ENCODE data around the gene PDZD2. TPM values are rescaled to one million over a fixed set of nuclear protein-coding genes. Genes with fewer than 3 reads are reported as not detected.

Gene PDZD2
- polyA plus RNA-seq, 4 donors = 1.4 to 3.9 (median 3.7) TPM; not detected in 1

DNA sequence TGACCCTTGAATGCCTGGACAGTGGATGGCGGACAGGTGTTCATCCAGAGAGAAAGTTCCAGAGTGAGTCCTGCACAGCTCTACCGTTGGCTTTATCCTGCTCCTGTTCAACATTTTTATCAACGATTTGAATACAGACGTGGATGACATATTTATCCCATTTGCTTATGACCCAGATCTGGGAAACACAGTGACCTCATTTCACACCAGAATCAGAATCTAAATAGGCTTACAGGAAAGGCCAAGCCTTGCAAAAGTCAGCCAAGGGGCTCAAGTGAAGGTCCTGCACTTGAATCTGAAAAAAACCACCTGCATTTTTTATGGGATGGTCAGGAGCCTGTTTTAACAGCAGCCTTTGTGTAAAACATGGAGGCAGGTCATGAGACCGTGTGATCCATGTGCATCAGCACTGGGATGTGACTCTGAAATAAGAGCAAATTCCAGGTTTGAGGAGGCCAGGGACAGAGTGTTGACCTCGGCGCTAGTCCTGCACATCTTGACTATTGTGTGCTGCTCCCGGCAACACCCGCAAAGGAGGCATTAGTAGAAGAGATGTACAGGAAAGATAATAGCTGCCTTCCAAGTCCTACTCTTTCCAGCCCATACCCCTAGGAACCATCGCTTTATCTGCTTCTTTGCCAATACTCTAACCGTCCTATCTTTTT, 18.5 kb downstream of the PDZD2 start:
- Histone ChIP-seq H3K27me3 (ENCODE audit: control insufficient read depth in 3 of 3, insufficient read depth in 3 of 3, low read length in 3 of 3) (peaks cover 0 to 3% (median 1%) of the 10 kb centered on the region in 3 donors), H3K4me3 (ENCODE audit: low read depth in 1 of 3, low read length in 3 of 3) (no peak overlapping the region), H3K4me1 (ENCODE audit: control insufficient read depth in 3 of 3, insufficient read depth in 2 of 3, low read depth in 1 of 3, low read length in 2 of 3) (no peaks in the 10 kb centered on the region), H3K36me3 (ENCODE audit: control insufficient read depth in 3 of 3, insufficient read depth in 2 of 3, low read depth in 1 of 3, low read length in 3 of 3) (no peaks in the 10 kb centered on the region), H3K9me3 (ENCODE audit: control insufficient read depth in 2 of 2, insufficient read depth in 1 of 2, low read depth in 1 of 2, low read length in 1 of 2) (no peaks in the 10 kb centered on the region), H3K27ac (ENCODE audit: low read depth in 1 of 3, low read length in 2 of 3) (no peak overlapping the region)
- 79 to 87% (median 82%) methylated on average over 11 of the region's 11 CpGs for WGBS, 3 donors
- no peak for FAIRE-seq
- no peak for DNase-seq

DNA sequence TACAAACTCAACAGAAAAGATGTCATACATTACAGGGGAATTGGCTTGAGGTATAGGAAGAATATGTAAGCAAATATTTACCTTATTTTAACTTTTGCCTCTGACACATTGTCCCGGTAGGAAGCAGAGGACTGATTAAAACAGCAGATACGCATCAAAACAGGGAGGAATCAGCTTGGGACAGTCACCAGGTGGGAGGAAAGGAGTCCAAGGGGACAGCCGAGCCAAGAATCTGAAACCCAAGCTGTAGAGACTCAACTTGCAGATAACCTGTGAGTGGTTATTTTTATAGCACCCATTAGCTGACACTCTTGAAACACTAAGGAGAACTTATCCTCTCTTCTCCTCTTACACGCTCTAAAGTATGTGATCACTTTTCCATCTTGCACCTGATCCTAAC, 22.3 kb downstream of the PDZD2 start:
- peaks cover 0 to under 1% (median 0%) of the 10 kb centered on the region in 3 donors for H3K27me3 ChIP-seq (ENCODE audit: control insufficient read depth in 3 of 3, insufficient read depth in 3 of 3, low read length in 3 of 3)
- DNase-seq (no peak), FAIRE-seq (no peak)
- WGBS, 3 donors = 65 to 81% (median 67%) methylated on average over 4 of the region's 4 CpGs
- H3K4me1 ChIP-seq (ENCODE audit: control insufficient read depth in 3 of 3, insufficient read depth in 2 of 3, low read depth in 1 of 3, low read length in 2 of 3) = no peaks in the 10 kb centered on the region
- H3K4me3 ChIP-seq (ENCODE audit: low read depth in 1 of 3, low read length in 3 of 3) = no peak overlapping the region
- peaks cover 0 to 5% of the 10 kb centered on the region in 2 donors for H3K9me3 ChIP-seq (ENCODE audit: control insufficient read depth in 2 of 2, insufficient read depth in 1 of 2, low read depth in 1 of 2, low read length in 1 of 2)
- no peaks in the 10 kb centered on the region for H3K36me3 ChIP-seq (ENCODE audit: control insufficient read depth in 3 of 3, insufficient read depth in 2 of 3, low read depth in 1 of 3, low read length in 3 of 3)
- H3K27ac ChIP-seq (ENCODE audit: low read depth in 1 of 3, low read length in 2 of 3) = no peak overlapping the region

DNA sequence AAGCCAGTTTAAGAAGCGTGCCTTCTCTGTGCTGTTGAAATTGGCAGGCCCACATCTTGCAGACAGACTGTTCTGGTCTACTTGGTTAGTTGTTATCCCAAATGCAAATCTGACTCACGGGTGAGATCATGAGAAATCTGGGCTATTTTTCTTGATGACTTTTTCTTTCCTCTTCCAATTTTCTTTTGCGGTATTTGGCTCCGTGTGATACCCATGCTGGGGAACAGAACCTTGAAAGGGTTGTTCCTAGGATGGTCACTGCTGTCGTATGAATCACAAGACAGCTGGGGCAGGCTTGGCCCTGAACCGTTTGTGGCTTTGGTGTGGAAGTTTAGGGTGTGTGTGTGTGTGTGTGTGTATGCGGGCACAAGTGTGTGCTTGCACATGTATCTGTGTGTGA, 24.6 kb downstream of the PDZD2 start:
- peaks cover 0 to 5% of the 10 kb centered on the region in 2 donors for H3K9me3 ChIP-seq (ENCODE audit: control insufficient read depth in 2 of 2, insufficient read depth in 1 of 2, low read depth in 1 of 2, low read length in 1 of 2)
- FAIRE-seq (no peak), DNase-seq (no peak)
- 68 to 79% (median 79%) methylated on average over 7 of the region's 7 CpGs for WGBS, 3 donors
- H3K27me3 ChIP-seq (ENCODE audit: control insufficient read depth in 3 of 3, insufficient read depth in 3 of 3, low read length in 3 of 3) = no peaks in the 10 kb centered on the region
- no peaks in the 10 kb centered on the region for H3K4me1 ChIP-seq (ENCODE audit: control insufficient read depth in 3 of 3, insufficient read depth in 2 of 3, low read depth in 1 of 3, low read length in 2 of 3)
- no peak overlapping the region for H3K27ac ChIP-seq (ENCODE audit: low read depth in 1 of 3, low read length in 2 of 3)
- no peak overlapping the region for H3K4me3 ChIP-seq (ENCODE audit: low read depth in 1 of 3, low read length in 3 of 3)
- H3K36me3 ChIP-seq (ENCODE audit: control insufficient read depth in 3 of 3, insufficient read depth in 2 of 3, low read depth in 1 of 3, low read length in 3 of 3) = no peaks in the 10 kb centered on the region

DNA sequence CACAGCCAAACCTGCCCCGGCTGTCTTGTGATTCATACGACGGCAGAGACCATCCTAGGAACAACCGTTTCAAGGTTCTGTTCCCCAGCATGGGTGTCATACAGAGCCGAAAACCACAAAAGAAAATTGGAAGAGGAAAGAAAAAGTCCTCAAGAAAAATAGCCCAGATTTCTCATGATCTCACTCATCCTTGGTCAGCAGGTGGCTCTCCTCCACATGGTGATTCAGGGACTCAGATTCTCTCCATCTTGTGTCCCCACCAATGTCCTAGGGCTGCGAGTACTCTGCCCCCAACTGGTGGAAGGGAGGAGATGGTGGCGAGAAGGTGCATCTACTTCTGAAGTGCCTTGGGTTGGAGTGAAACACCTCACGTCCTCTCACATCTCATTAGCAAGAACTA, 25.6 kb downstream of the PDZD2 start:
- Histone ChIP-seq H3K36me3 (ENCODE audit: control insufficient read depth in 3 of 3, insufficient read depth in 2 of 3, low read depth in 1 of 3, low read length in 3 of 3) (no peaks in the 10 kb centered on the region), H3K27me3 (ENCODE audit: control insufficient read depth in 3 of 3, insufficient read depth in 3 of 3, low read length in 3 of 3) (no peaks in the 10 kb centered on the region), H3K4me3 (ENCODE audit: low read depth in 1 of 3, low read length in 3 of 3) (no peak overlapping the region), H3K27ac (ENCODE audit: low read depth in 1 of 3, low read length in 2 of 3) (no peak overlapping the region), H3K9me3 (ENCODE audit: control insufficient read depth in 2 of 2, insufficient read depth in 1 of 2, low read depth in 1 of 2, low read length in 1 of 2) (peaks cover 0 to 5% of the 10 kb centered on the region in 2 donors), H3K4me1 (ENCODE audit: control insufficient read depth in 3 of 3, insufficient read depth in 2 of 3, low read depth in 1 of 3, low read length in 2 of 3) (no peaks in the 10 kb centered on the region)
- DNase-seq (peak in 1 of 2 donors; percentile 28), FAIRE-seq (no peak)
- WGBS, 3 donors = 78 to 79% (median 79%) methylated on average over 8 of the region's 8 CpGs

DNA sequence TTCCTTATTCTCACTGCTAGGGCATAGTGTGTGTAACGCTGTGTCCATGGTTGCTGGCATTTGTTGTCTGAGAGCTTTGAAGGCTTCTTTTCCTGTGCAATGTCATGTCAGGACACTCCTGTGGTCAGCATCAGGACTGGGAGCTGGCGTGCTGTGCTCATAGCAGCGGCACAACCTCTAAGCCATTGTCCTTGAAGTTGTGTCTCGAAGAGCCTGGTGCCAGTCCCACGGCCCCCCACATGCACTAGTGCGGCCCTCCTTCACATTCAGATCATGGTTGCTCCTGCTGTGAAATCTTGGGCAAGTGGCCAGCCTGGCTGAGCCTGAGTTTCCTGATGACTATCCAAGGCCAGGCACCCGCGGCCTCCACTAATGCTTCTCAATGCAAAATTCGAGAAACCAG, 32.4 kb downstream of the PDZD2 start:
- FAIRE-seq (no peak), DNase-seq (no peak)
- Histone ChIP-seq H3K36me3 (ENCODE audit: control insufficient read depth in 3 of 3, insufficient read depth in 2 of 3, low read depth in 1 of 3, low read length in 3 of 3) (no peaks in the 10 kb centered on the region), H3K27ac (ENCODE audit: low read depth in 1 of 3, low read length in 2 of 3) (no peak overlapping the region), H3K4me1 (ENCODE audit: control insufficient read depth in 3 of 3, insufficient read depth in 2 of 3, low read depth in 1 of 3, low read length in 2 of 3) (no peaks in the 10 kb centered on the region), H3K27me3 (ENCODE audit: control insufficient read depth in 3 of 3, insufficient read depth in 3 of 3, low read length in 3 of 3) (no peaks in the 10 kb centered on the region), H3K9me3 (ENCODE audit: control insufficient read depth in 2 of 2, insufficient read depth in 1 of 2, low read depth in 1 of 2, low read length in 1 of 2) (no peaks in the 10 kb centered on the region), H3K4me3 (ENCODE audit: low read depth in 1 of 3, low read length in 3 of 3) (no peak overlapping the region)
- 79 to 89% (median 83%) methylated on average over 9 of the region's 9 CpGs for WGBS, 3 donors

DNA sequence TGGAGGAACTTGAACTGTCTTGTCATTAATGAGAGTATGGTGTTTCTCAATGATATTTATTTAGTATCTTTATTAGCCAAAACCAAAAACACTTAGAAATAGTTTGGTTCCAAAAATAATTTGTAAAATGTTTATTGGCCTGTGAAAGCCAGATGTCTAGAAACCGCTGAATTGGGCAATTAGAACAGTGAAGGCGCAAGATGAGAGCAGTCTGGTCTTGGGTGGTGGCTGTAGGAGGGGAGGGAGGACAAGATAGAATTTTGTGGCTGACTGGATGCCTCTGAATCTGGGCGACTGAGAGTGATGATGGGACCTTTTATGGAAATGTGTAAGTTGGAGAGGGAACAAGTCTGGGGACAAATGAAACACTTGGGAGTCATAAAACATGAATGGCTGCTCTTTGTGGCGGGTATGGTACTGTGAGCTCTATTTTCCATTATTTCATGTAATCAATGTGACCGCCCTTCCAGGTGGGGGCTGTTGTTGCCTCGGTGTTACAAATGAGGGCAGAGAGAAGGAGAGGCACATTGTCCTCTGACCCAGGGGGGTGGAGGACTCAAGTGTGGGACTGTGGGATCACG, 35.5 kb downstream of the PDZD2 start:
- WGBS, 3 donors = 75 to 89% (median 82%) methylated on average over 7 of the region's 7 CpGs
- Histone ChIP-seq H3K9me3 (ENCODE audit: control insufficient read depth in 2 of 2, insufficient read depth in 1 of 2, low read depth in 1 of 2, low read length in 1 of 2) (no peaks in the 10 kb centered on the region), H3K36me3 (ENCODE audit: control insufficient read depth in 3 of 3, insufficient read depth in 2 of 3, low read depth in 1 of 3, low read length in 3 of 3) (no peaks in the 10 kb centered on the region), H3K4me3 (ENCODE audit: low read depth in 1 of 3, low read length in 3 of 3) (no peak overlapping the region), H3K27me3 (ENCODE audit: control insufficient read depth in 3 of 3, insufficient read depth in 3 of 3, low read length in 3 of 3) (no peaks in the 10 kb centered on the region), H3K4me1 (ENCODE audit: control insufficient read depth in 3 of 3, insufficient read depth in 2 of 3, low read depth in 1 of 3, low read length in 2 of 3) (no peaks in the 10 kb centered on the region), H3K27ac (ENCODE audit: low read depth in 1 of 3, low read length in 2 of 3) (no peak overlapping the region)
- DNase-seq (no peak), FAIRE-seq (no peak)

DNA sequence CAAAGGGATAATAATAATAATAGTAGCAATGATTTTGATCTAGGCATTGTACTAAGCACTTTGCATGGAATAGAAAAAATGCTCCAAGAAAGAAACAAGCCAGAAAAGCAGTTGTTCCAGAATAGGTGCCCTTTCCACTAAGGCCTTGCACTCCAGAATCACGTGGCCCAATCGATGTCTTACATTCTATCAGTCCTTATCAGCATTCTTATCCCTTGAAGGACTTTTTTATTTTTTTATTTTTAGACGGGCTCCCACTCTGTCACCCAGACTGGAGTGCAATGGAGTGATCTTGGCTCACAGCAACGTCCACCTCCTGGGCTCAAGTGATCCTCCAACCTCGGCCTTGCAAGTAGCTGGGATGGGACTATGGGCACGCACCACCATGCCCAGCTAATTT, 36.5 kb downstream of the PDZD2 start:
- FAIRE-seq (no peak), DNase-seq (no peak)
- no peaks in the 10 kb centered on the region for H3K36me3 ChIP-seq (ENCODE audit: control insufficient read depth in 3 of 3, insufficient read depth in 2 of 3, low read depth in 1 of 3, low read length in 3 of 3)
- H3K27me3 ChIP-seq (ENCODE audit: control insufficient read depth in 3 of 3, insufficient read depth in 3 of 3, low read length in 3 of 3) = no peaks in the 10 kb centered on the region
- H3K27ac ChIP-seq (ENCODE audit: low read depth in 1 of 3, low read length in 2 of 3) = no peak overlapping the region
- no peaks in the 10 kb centered on the region for H3K9me3 ChIP-seq (ENCODE audit: control insufficient read depth in 2 of 2, insufficient read depth in 1 of 2, low read depth in 1 of 2, low read length in 1 of 2)
- no peaks in the 10 kb centered on the region for H3K4me1 ChIP-seq (ENCODE audit: control insufficient read depth in 3 of 3, insufficient read depth in 2 of 3, low read depth in 1 of 3, low read length in 2 of 3)
- no peak overlapping the region for H3K4me3 ChIP-seq (ENCODE audit: low read depth in 1 of 3, low read length in 3 of 3)
- 56 to 62% (median 56%) methylated on average over 6 of the region's 6 CpGs for WGBS, 3 donors

DNA sequence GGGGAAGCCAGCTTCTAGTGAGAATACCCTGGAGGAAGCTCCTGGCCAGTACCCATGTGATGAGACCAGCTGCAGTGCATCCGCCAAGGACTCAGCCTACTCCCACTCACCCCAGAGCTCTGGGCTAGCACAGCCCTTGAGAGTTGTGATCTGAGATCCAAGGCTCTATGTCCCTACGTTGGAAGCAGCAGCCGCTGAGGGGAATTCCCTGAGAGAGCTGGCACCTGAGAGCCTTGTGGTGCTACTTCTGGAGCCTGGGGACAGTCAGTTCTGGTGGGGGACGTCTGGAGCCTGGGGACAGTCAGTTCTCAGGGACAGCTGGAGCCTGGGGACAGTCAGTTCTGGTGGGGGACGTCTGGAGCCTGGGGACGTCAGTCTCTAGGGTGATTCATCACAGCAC, 39.2 kb downstream of the PDZD2 start:
- FAIRE-seq (no peak), DNase-seq (no peak)
- 48 to 56% (median 50%) methylated on average over 6 of the region's 6 CpGs for WGBS, 3 donors
- H3K27ac ChIP-seq (ENCODE audit: low read depth in 1 of 3, low read length in 2 of 3) = no peak overlapping the region
- H3K9me3 ChIP-seq (ENCODE audit: control insufficient read depth in 2 of 2, insufficient read depth in 1 of 2, low read depth in 1 of 2, low read length in 1 of 2) = no peaks in the 10 kb centered on the region
- H3K36me3 ChIP-seq (ENCODE audit: control insufficient read depth in 3 of 3, insufficient read depth in 2 of 3, low read depth in 1 of 3, low read length in 3 of 3) = no peaks in the 10 kb centered on the region
- peaks cover 0 to 2% (median 0%) of the 10 kb centered on the region in 3 donors for H3K27me3 ChIP-seq (ENCODE audit: control insufficient read depth in 3 of 3, insufficient read depth in 3 of 3, low read length in 3 of 3)
- H3K4me3 ChIP-seq (ENCODE audit: low read depth in 1 of 3, low read length in 3 of 3) = no peak overlapping the region
- no peaks in the 10 kb centered on the region for H3K4me1 ChIP-seq (ENCODE audit: control insufficient read depth in 3 of 3, insufficient read depth in 2 of 3, low read depth in 1 of 3, low read length in 2 of 3)

DNA sequence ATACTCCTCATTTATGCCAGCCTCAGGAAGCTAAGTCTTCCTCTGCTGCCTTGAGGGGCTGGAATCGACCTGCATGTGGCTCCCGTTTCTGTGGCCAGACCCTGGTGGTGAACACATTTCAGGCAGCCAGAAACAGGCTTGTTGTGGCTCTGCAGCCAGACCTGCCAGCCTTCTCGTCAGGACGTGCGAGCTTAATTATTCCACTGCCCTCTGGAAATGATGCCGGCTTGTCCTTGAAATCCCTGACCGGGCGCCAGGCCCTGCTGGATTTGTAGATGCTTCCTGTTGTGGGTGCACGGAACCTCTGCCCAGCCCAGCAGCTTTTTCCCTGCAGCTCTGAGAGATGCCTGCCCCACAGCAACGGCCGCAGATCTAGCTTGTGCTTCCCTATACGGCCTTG, 41.6 kb downstream of the PDZD2 start:
- FAIRE-seq (no peak), DNase-seq (no peak)
- WGBS, 3 donors = 71 to 83% (median 76%) methylated on average over 12 of the region's 12 CpGs
- Histone ChIP-seq H3K4me3 (ENCODE audit: low read depth in 1 of 3, low read length in 3 of 3) (no peak overlapping the region), H3K4me1 (ENCODE audit: control insufficient read depth in 3 of 3, insufficient read depth in 2 of 3, low read depth in 1 of 3, low read length in 2 of 3) (no peaks in the 10 kb centered on the region), H3K27me3 (ENCODE audit: control insufficient read depth in 3 of 3, insufficient read depth in 3 of 3, low read length in 3 of 3) (peaks cover 0 to 2% (median 0%) of the 10 kb centered on the region in 3 donors), H3K36me3 (ENCODE audit: control insufficient read depth in 3 of 3, insufficient read depth in 2 of 3, low read depth in 1 of 3, low read length in 3 of 3) (no peaks in the 10 kb centered on the region), H3K9me3 (ENCODE audit: control insufficient read depth in 2 of 2, insufficient read depth in 1 of 2, low read depth in 1 of 2, low read length in 1 of 2) (no peaks in the 10 kb centered on the region), H3K27ac (ENCODE audit: low read depth in 1 of 3, low read length in 2 of 3) (no peak overlapping the region)
